HepG2 (cell line): ENCODE results near the gene GRIP2.

Experiments used
- ATF6 ChIP-seq: sonication (generic); formaldehyde crosslinking; conservative IDR thresholded peaks from 2 replicates; pipeline ENCODE4 v1.4.0; 2020; ENCODE audit warnings: missing genetic modification reagents
- RNF2 ChIP-seq: fragments of 450-650 bp; conservative IDR thresholded peaks from 2 replicates; pipeline ENCODE4 v1.6.1; 2016; ENCODE audit warnings: low read depth

GRCh38 chr3:14468621-14468981 lies 71.5 kb downstream of the GRIP2 start:
- TF ChIP-seq RNF2 (no peak), ATF6 (no peak)
